HepG2 (cell line): ENCODE measurements around the gene LRRC74A. TPM values are rescaled to one million over a fixed set of nuclear protein-coding genes. Genes with fewer than 3 reads are reported as not detected.
A peak's percentile ranks its signal among the peaks of the same experiment; 100 is the strongest.

Experiments used
- ARID4A ChIP-seq: sonication (generic); formaldehyde crosslinking; IDR thresholded peaks from 2 replicates; pipeline ENCODE4 v1.5.0; 2020; ENCODE audit warnings: mild to moderate bottlenecking, missing genetic modification reagents, borderline replicate concordance
- ATF7-NPFF ChIP-seq: sonication (generic); formaldehyde crosslinking; IDR thresholded peaks from 2 replicates; pipeline ENCODE4 v1.8.1; 2023; ENCODE audit warnings: mild to moderate bottlenecking, low read depth, missing genetic modification reagents, moderate library complexity
- CTCF ChIP-seq: sonication (generic); formaldehyde crosslinking; IDR thresholded peaks from 2 replicates; pipeline ENCODE4 v1.5.0; 2020; ENCODE audit warnings: mild to moderate bottlenecking, missing genetic modification reagents, moderate library complexity
- MBD4 ChIP-seq: IDR thresholded peaks from 2 replicates; pipeline ENCODE4 v1.6.1; 2012; ENCODE audit warnings: low read length, inconsistent platforms, borderline replicate concordance
- MLX ChIP-seq: IDR thresholded peaks from 2 replicates; pipeline ENCODE4 v1.6.1; 2016
- MNT ChIP-seq: fragments of 450-650 bp; IDR thresholded peaks from 2 replicates; pipeline ENCODE4 v1.6.1; 2016
- MTF2 ChIP-seq: sonication (generic); formaldehyde crosslinking; IDR thresholded peaks from 2 replicates; pipeline ENCODE4 v1.5.0; 2020; ENCODE audit warnings: missing genetic modification reagents, borderline replicate concordance
- NFIB ChIP-seq: sonication (generic); formaldehyde crosslinking; IDR thresholded peaks from 2 replicates; pipeline ENCODE4 v1.9.0; 2021; ENCODE audit warnings: missing genetic modification reagents, mild to moderate bottlenecking, borderline replicate concordance
- PCBP2 ChIP-seq: fragments of 200-400 bp; formaldehyde crosslinking; optimal IDR thresholded peaks from 2 replicates; pipeline ENCODE3; 2018; ENCODE audit warnings: low read length, low read depth; ENCODE audit not compliant: poor library complexity, severe bottlenecking
- TFDP2 ChIP-seq: sonication (generic); formaldehyde crosslinking; IDR thresholded peaks from 2 replicates; pipeline ENCODE4 v1.4.0; 2020; ENCODE audit warnings: missing genetic modification reagents
- ZNF253 ChIP-seq: sonication (generic); formaldehyde crosslinking; IDR thresholded peaks from 2 replicates; pipeline ENCODE4 v1.8.0; 2022; ENCODE audit warnings: mild to moderate bottlenecking, missing genetic modification reagents, borderline replicate concordance
- ZNF275 ChIP-seq: sonication (generic); formaldehyde crosslinking; IDR thresholded peaks from 2 replicates; pipeline ENCODE4 v1.8.0; 2022; ENCODE audit warnings: missing genetic modification reagents, mild to moderate bottlenecking, inconsistent platforms, borderline replicate concordance
- ZNF761 ChIP-seq: sonication (generic); formaldehyde crosslinking; conservative IDR thresholded peaks from 2 replicates; pipeline ENCODE4 v1.4.0; 2020; ENCODE audit warnings: mild to moderate bottlenecking, missing genetic modification reagents
- polyA plus RNA-seq, 8 experiments: library from polyadenylated mRNA; depleted of rRNA in 3 of 8; stranded (reverse) in 7 of 8; unstranded in 1 of 8; fragments of >200 nt; fragmentation: Illumina TruSeq in 4 of 8; extraction: Trizol in 4 of 8; gene quantifications; 2 replicates each; pipeline versions ENCODE4 v1.2.1 to v1.2.3, GENCODE V29; 2011 to 2016; ENCODE audit warnings: low read depth in 4 of 8, missing spikeins in 1 of 8, mixed read lengths in 1 of 8; ENCODE audit not compliant: insufficient read depth in 1 of 8
- total RNA-seq, 5 experiments: library from RNA; depleted of rRNA; stranded (reverse); fragments of >200 nt; fragmentation: Illumina TruSeq; extraction: Trizol; gene quantifications; 2 replicates each; pipeline ENCODE4 v1.2.3, GENCODE V29; 2016; ENCODE audit warnings: low read depth in 1 of 5

LRRC74A gene
- total and polyA plus RNA-seq, 2 of the 13 experiments (the other 11 are each of a cell fraction or from before 2014, with no cell fraction given) = not detected

- TF ChIP-seq CTCF (CRISPR knock-in tag) (peak; percentile 72), MTF2 (CRISPR knock-in tag) (no peak), ZNF253 (no peak), ATF7-NPFF (no peak), MNT (no peak), ARID4A (CRISPR knock-in tag) (peak; percentile 25; the same call in 1 of the 2 replicates), NFIB (CRISPR knock-in tag) (no peak), PCBP2 (no peak), ZNF275 (CRISPR knock-in tag) (no peak), ZNF761 (CRISPR knock-in tag) (no peak), MBD4 (no peak), TFDP2 (CRISPR knock-in tag) (no peak), MLX (CRISPR knock-in tag) (no peak)
These were observed 15.2 kb upstream of the LRRC74A start (continued) for GRCh38 chr14:76810953-76811400.
